Skeletal muscle tissue (tissue), 4 donors: ENCODE results near the gene FXYD6. TPM values are rescaled to one million over a fixed set of nuclear protein-coding genes. Genes with fewer than 3 reads are reported as not detected.

Experiments
- H3K27ac ChIP-seq: one replicate; pipeline ENCODE4 v1.7.0; 2013; ENCODE audit warnings: mild to moderate bottlenecking, low read depth, low read length, inconsistent platforms
- H3K27me3 ChIP-seq, 3 donors: one replicate each; pipeline ENCODE4 v1.7.0; 2013; ENCODE audit warnings: low read length in 3 of 3; ENCODE audit not compliant: control insufficient read depth in 3 of 3, insufficient read depth in 3 of 3
- H3K36me3 ChIP-seq, 3 donors: one replicate each; pipeline ENCODE4 v1.7.0; 2013; ENCODE audit warnings: low read length in 3 of 3; ENCODE audit not compliant: control insufficient read depth in 3 of 3, insufficient read depth in 3 of 3
- H3K4me1 ChIP-seq, 3 donors: one replicate each; pipeline ENCODE4 v1.7.0; 2013; ENCODE audit warnings: low read length in 3 of 3, mild to moderate bottlenecking in 3 of 3; ENCODE audit not compliant: control insufficient read depth in 3 of 3, insufficient read depth in 3 of 3
- H3K4me3 ChIP-seq, 3 donors: one replicate each; pipeline ENCODE4 v1.7.0; 2013; ENCODE audit warnings: low read length in 3 of 3
- H3K9ac ChIP-seq, 3 donors: one replicate each; pipeline ENCODE4 v1.7.0; 2013; ENCODE audit warnings: low read length in 3 of 3, mild to moderate bottlenecking in 3 of 3, moderate library complexity in 2 of 3, low read depth in 1 of 3
- H3K9me3 ChIP-seq, 3 donors: one replicate each; pipeline ENCODE4 v1.7.0; 2013; ENCODE audit warnings: low read length in 3 of 3; ENCODE audit not compliant: control insufficient read depth in 3 of 3
- total RNA-seq: library from RNA; depleted of rRNA; stranded (reverse); fragments of >200 nt; gene quantifications from one replicate; pipeline ENCODE4 v1.2.3, GENCODE V29; 2014
- donor health status: Osteomylitis.

FXYD6 gene
- total RNA-seq, 1 donor from 2014 or later = 23.5 TPM

DNA sequence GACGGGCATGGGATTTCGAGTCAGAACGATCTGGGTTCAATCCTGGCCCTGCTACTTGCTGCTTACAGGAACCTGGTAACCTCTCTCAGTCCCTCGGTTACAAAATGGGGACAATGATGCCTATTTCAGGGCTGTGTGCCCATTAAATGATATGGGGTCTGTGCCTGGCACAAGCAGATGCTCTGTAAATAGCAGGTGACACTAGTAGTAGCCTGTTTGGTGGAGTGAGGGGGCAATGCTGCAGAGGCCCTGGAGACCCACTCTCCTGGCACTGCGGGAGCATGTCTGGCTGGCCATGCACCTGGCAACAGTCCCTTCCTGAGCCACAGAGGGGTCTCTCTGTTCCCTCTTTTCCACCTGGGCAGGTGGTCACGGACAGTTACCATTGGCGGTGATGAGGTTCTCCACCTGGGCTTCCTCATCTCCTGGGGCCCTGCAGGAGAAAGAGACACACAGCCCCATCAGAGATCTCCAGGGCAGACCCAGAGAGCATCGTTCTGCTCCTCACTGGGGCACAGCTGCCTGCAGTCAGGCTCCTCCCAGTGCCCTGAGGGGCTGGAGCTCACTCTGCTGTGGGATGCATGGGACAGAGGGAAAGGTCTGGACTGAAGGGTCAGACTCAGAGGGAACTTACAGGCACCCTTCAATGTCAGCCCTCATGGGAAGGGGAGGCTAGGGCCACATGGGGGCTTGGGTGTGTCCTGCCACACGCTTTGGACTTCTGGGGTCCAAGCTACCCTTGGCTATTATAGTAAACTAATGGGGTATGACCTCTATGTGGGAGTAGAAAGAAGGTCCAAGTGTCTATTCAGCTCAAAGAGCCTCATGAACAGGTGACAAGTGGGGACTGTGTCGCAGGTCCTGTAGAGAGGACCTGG lies 36.3 kb downstream of the FXYD6 start:
- no peak overlapping the region for H3K9ac ChIP-seq
- no peak overlapping the region for H3K27ac ChIP-seq
- H3K9me3 ChIP-seq = no peaks in the 10 kb centered on the region
- H3K4me3 ChIP-seq = no peak overlapping the region
- peaks cover 2 to 11% (median 8%) of the 10 kb centered on the region in 3 donors for H3K4me1 ChIP-seq
- peaks cover 0 to 5% (median 0%) of the 10 kb centered on the region in 3 donors for H3K36me3 ChIP-seq
- peaks cover 0 to 2% (median 0%) of the 10 kb centered on the region in 3 donors for H3K27me3 ChIP-seq

DNA sequence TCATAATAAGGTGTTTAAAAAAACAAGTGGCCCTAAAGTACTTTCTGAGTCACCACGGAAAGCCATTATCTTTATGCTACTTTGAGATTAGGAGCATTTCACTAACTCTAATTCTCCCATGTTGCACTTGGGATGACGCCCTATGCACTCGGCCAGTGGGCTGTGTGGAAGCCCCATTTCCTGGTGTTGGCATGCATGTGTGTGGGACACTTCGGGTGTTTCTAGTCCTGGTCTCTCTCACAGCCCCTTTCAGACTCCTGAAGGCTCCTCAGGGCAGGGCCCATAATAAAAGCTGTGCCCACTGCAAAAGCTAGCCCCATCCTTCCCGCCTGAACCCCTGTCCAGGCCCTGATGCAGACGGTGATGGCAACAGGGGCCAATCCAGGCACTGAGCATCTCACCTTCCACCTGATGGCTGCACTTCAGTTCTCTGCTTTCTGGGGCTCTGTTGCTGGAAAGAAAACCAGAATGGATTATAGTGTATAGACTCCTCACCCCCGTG lies 37.0 kb downstream of the FXYD6 start:
- peaks cover 2 to 11% (median 9%) of the 10 kb centered on the region in 3 donors for H3K4me1 ChIP-seq
- no peak overlapping the region for H3K9ac ChIP-seq
- peaks cover 0 to 5% (median 0%) of the 10 kb centered on the region in 3 donors for H3K36me3 ChIP-seq
- no peak overlapping the region for H3K4me3 ChIP-seq
- H3K9me3 ChIP-seq = no peaks in the 10 kb centered on the region
- no peak overlapping the region for H3K27ac ChIP-seq
- peaks cover 0 to 2% (median 0%) of the 10 kb centered on the region in 3 donors for H3K27me3 ChIP-seq

DNA sequence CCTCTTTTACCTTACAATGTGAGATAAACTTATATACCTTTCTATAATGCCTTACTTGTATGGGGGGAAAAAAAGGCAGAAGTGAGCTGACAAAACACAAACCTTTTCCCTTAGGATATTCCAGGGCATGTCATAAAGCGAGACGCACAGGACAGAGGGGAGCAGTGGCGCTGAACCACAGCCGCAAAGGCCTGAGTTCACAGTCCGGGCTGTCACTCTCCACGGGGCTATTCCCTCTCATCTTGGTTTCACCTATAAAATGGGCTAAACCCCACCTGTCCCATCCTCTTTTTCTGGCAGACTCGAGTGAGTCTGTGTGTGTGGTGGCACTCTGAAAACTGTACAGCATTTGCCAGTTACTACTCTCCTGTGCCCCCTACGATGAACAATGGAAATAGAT lies 37.6 kb downstream of the FXYD6 start:
- no peak overlapping the region for H3K27ac ChIP-seq
- no peak overlapping the region for H3K9ac ChIP-seq
- peaks cover 0 to 5% (median 0%) of the 10 kb centered on the region in 3 donors for H3K36me3 ChIP-seq
- H3K4me3 ChIP-seq = no peak overlapping the region
- peaks cover 0 to 2% (median 0%) of the 10 kb centered on the region in 3 donors for H3K27me3 ChIP-seq
- H3K4me1 ChIP-seq = peaks cover 4 to 14% (median 13%) of the 10 kb centered on the region in 3 donors
- H3K9me3 ChIP-seq = no peaks in the 10 kb centered on the region

DNA sequence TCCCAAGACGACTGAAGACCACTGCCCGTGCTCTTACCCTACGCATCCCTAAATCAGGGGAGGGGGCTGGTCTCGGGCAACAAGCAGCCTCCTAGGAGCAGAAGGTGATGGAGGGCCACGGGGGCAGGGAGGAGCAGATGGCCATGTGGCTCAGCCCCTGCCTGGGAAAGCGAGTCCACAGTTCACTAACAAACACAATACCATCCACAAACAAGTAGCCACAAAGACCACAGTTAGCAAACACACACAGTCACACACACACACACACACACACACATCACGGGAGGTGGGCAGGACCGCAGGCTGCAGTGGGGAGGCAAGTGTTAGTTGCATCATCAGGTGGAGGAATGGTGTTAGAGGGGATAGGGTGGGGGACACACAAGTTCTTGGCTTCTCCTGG lies 38.7 kb downstream of the FXYD6 start:
- H3K4me1 ChIP-seq = peaks cover 13 to 21% (median 21%) of the 10 kb centered on the region in 3 donors
- no peak overlapping the region for H3K27ac ChIP-seq
- H3K9ac ChIP-seq = no peak overlapping the region
- H3K27me3 ChIP-seq = peaks cover 0 to 2% (median 0%) of the 10 kb centered on the region in 3 donors
- H3K9me3 ChIP-seq = no peaks in the 10 kb centered on the region
- no peak overlapping the region for H3K4me3 ChIP-seq
- H3K36me3 ChIP-seq = peaks cover 0 to 5% (median 0%) of the 10 kb centered on the region in 3 donors

DNA sequence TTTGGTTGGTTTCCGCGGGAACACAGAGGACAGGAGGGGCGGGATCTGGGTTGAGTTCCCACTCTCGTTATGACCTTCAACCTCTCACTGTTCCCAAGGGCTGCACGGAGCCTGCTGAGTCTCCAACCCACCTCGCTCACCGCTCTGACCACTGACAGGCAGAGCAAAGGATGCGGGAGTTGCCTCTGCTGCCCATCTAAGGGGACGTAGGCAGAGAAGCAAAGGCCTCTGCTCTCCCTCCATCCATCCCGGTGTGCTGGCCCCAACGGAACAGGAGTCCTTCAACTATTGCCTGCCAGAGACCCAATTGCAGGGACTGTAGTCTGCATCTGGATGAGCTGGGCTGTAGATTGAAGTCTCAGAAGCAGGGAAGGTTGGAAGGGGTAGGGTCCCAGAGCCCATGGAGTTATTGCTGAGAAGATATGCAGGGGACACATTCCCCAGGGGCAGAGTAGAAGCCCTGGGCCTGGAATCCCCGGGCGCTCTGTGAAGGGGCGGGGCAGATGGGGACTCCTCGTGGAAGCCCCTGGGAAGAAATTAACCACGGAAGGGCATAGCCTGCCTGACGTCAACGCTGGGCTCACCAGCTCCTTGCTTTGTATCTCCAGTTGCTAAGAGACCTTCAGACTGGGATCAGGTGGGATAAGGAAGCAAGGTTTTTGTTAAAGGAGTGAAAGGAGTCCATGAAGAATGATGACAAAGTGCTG lies 39.2 kb downstream of the FXYD6 start:
- H3K4me1 ChIP-seq = peaks cover 11 to 21% (median 20%) of the 10 kb centered on the region in 3 donors
- H3K27ac ChIP-seq = no peak overlapping the region
- H3K36me3 ChIP-seq = peaks cover 0 to 5% (median 0%) of the 10 kb centered on the region in 3 donors
- H3K4me3 ChIP-seq = no peak overlapping the region
- no peaks in the 10 kb centered on the region for H3K9me3 ChIP-seq
- no peak overlapping the region for H3K9ac ChIP-seq
- H3K27me3 ChIP-seq = peaks cover 0 to 2% (median 0%) of the 10 kb centered on the region in 3 donors

DNA sequence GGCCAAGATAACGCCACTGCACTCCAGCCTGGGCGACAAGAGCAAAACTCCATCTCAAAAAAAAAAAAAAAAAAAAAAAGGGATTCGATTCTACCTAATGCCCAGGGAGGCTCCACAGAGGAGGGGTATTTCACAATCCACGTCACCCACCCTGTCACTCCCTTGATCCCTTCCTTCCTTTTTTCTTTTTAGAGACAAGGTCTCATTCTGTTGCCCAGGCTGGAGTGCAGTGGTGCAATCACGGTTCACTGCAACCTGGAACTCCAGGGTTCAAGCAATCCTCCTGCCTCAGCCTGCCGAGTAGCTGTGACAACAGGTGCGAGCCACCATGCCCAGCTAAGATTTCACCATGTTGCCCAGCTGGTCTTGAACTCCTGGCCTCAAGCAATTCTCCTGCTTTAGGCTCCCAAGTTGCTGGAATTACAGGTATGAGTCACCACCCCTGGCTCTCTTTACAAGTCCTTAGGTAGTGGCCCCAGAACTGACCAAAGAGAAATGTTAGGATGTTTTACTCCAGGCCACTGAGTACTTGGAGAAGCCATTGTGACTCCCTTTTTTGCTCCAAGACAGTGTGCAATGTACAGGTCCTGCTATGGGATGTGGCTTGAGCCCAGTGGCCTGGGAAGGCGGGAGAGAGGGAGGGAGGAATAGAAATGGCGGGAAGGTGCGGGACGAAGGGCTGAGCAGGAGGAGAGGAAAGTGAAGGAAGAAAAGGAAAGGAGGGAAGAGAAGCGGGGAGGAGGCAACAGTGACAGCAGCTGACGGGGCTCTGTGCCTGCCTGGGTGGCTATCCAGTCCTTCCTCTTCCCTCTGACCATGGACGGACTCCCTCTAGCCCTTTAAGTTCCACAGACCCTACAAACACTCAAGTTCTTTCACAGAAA lies 40.1 kb downstream of the FXYD6 start:
- Histone ChIP-seq H3K4me1 (peaks cover 11 to 24% (median 19%) of the 10 kb centered on the region in 3 donors), H3K4me3 (no peak overlapping the region), H3K27me3 (peaks cover 0 to 2% (median 0%) of the 10 kb centered on the region in 3 donors), H3K27ac (no peak overlapping the region), H3K9ac (no peak overlapping the region), H3K9me3 (no peaks in the 10 kb centered on the region), H3K36me3 (peaks cover 0 to 5% (median 0%) of the 10 kb centered on the region in 3 donors)

DNA sequence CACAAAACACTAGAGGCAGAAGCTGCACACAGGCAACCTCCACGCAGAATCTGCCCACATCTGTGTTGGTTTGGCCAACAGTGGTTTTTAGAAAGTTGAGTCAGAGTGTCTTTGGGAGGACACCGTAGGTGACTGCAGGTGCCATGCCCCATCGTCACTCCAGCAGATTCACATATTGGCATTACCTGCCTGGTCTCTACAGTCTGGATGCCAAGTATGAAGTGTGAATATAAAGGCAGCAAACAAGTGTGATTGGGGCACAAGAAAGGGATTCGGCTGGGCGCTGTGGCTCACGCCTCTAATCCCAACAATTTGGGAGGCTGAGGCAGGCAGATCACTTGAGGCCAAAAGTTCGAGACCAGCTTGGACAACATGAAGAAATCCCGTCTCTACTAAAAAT lies 40.9 kb downstream of the FXYD6 start:
- Histone ChIP-seq H3K4me1 (peaks cover 11 to 24% (median 24%) of the 10 kb centered on the region in 3 donors), H3K36me3 (peaks cover 0 to 5% (median 0%) of the 10 kb centered on the region in 3 donors), H3K9ac (no peak overlapping the region), H3K27me3 (peaks cover 0 to 2% (median 0%) of the 10 kb centered on the region in 3 donors), H3K9me3 (no peaks in the 10 kb centered on the region), H3K4me3 (no peak overlapping the region), H3K27ac (no peak overlapping the region)

DNA sequence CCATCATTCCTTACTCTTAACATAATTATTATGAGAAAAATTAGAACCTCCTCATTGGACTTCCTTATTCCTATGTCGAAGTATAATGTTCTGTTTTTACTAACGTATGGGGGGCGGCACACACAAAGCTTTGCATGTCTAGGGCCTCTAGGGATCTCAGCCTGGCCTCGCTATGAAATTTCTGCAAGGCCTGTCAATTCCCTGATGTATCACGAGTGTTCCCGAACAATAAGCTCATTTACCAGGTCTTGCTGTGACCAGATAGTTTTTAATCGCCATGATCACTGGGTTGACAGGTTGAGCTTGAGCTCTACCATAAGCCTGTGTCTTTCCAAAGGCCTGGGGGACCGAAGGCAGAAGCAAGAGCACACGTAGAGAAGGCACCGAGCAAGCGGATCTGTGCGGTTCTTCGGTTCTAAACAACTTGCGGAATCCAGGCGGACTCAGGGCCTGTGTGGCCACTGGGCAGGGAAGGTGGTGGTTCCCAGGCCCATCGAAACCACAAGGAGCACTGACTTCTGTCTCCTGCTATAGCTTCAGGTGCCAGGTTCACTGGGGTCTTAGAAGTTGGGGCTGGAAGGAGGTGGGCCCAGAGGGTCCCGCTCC lies 41.5 kb downstream of the FXYD6 start:
- peaks cover 0 to 4% (median 0%) of the 10 kb centered on the region in 3 donors for H3K36me3 ChIP-seq
- H3K27me3 ChIP-seq = peaks cover 0 to 2% (median 0%) of the 10 kb centered on the region in 3 donors
- peaks cover 11 to 24% (median 24%) of the 10 kb centered on the region in 3 donors for H3K4me1 ChIP-seq
- H3K9me3 ChIP-seq = no peaks in the 10 kb centered on the region
- no peak overlapping the region for H3K27ac ChIP-seq
- no peak overlapping the region for H3K9ac ChIP-seq
- no peak overlapping the region for H3K4me3 ChIP-seq
